HepG2 (cell line): ENCODE measurements around the gene NOC2L. TPM values are rescaled to one million over a fixed set of nuclear protein-coding genes. Genes with fewer than 3 reads are reported as not detected.

Source experiments
- CEBPB ChIP-seq: IDR thresholded peaks from 2 replicates; pipeline ENCODE4 v1.6.1; 2011; ENCODE audit warnings: low read depth, low read length, improper control_type of control experiment, borderline replicate concordance
- FOXK2 ChIP-seq: fragments of 450-650 bp; IDR thresholded peaks from 2 replicates; pipeline ENCODE4 v1.6.1; 2016
- HNRNPK ChIP-seq: fragments of 200-400 bp; formaldehyde crosslinking; IDR thresholded peaks from 2 replicates; pipeline ENCODE4 v1.6.1; 2018; ENCODE audit warnings: low read length, low read depth, moderate library complexity, mild to moderate bottlenecking; ENCODE audit not compliant: poor library complexity, severe bottlenecking
- KDM3A ChIP-seq: IDR thresholded peaks from 2 replicates; pipeline ENCODE4 v1.6.1; 2018; ENCODE audit warnings: low read depth, missing compliant biosample characterization
- LRRFIP1 ChIP-seq: sonication (generic); formaldehyde crosslinking; conservative IDR thresholded peaks from 2 replicates; pipeline ENCODE4 v1.4.0; 2020; ENCODE audit warnings: missing genetic modification reagents
- PATZ1 ChIP-seq: sonication (generic); formaldehyde crosslinking; IDR thresholded peaks from 2 replicates; pipeline ENCODE4 v1.4.0; 2020; ENCODE audit warnings: missing genetic modification reagents
- RCOR2 ChIP-seq: IDR thresholded peaks from 2 replicates; pipeline ENCODE4 v1.6.1; 2016; ENCODE audit warnings: missing biosample characterization, missing genetic modification reagents
- SP1 ChIP-seq, 2 experiments: fragments of 450-650 bp in 1 of 2; sonication (generic) in 1 of 2; formaldehyde crosslinking in 1 of 2; IDR thresholded peaks; 2 replicates each; pipeline versions ENCODE4 v1.4.0 to v1.6.1; 2016 to 2020; ENCODE audit warnings: missing genetic modification reagents in 1 of 2
- TEAD2 ChIP-seq: sonication (generic); formaldehyde crosslinking; IDR thresholded peaks from 2 replicates; pipeline ENCODE4 v1.9.0; 2021; ENCODE audit warnings: missing genetic modification reagents
- TRIM22 ChIP-seq: fragments of 450-650 bp; IDR thresholded peaks from 2 replicates; pipeline ENCODE4 v1.6.1; 2017
- ZBTB1 ChIP-seq: sonication (generic); formaldehyde crosslinking; IDR thresholded peaks from 2 replicates; pipeline ENCODE4 v1.4.0; 2020; ENCODE audit warnings: missing genetic modification reagents, borderline replicate concordance
- ZNF432 ChIP-seq: sonication (generic); formaldehyde crosslinking; IDR thresholded peaks from 2 replicates; pipeline ENCODE4 v1.5.0; 2020; ENCODE audit warnings: missing genetic modification reagents, mild to moderate bottlenecking, borderline replicate concordance
- ZNF496 ChIP-seq: sonication (generic); formaldehyde crosslinking; IDR thresholded peaks from 2 replicates; pipeline ENCODE4 v1.8.1; 2023; ENCODE audit warnings: mild to moderate bottlenecking, moderate library complexity, missing genetic modification reagents; ENCODE audit not compliant: insufficient replicate concordance
- ZNF761 ChIP-seq: sonication (generic); formaldehyde crosslinking; conservative IDR thresholded peaks from 2 replicates; pipeline ENCODE4 v1.4.0; 2020; ENCODE audit warnings: mild to moderate bottlenecking, missing genetic modification reagents
- polyA plus RNA-seq, 8 experiments: library from polyadenylated mRNA; depleted of rRNA in 3 of 8; stranded (reverse) in 7 of 8; unstranded in 1 of 8; fragments of >200 nt; fragmentation: Illumina TruSeq in 4 of 8; extraction: Trizol in 4 of 8; gene quantifications; 2 replicates each; pipeline versions ENCODE4 v1.2.1 to v1.2.3, GENCODE V29; 2011 to 2016; ENCODE audit warnings: low read depth in 4 of 8, missing spikeins in 1 of 8, mixed read lengths in 1 of 8; ENCODE audit not compliant: insufficient read depth in 1 of 8
- total RNA-seq, 5 experiments: library from RNA; depleted of rRNA; stranded (reverse); fragments of >200 nt; fragmentation: Illumina TruSeq; extraction: Trizol; gene quantifications; 2 replicates each; pipeline ENCODE4 v1.2.3, GENCODE V29; 2016; ENCODE audit warnings: low read depth in 1 of 5
- TF ChIP-seq, protein P1 (sequence below): sonication (generic); formaldehyde crosslinking; IDR thresholded peaks from 2 replicates; pipeline ENCODE4 v1.4.0; 2020; ENCODE audit warnings: missing genetic modification reagents, borderline replicate concordance
- TF ChIP-seq, protein P2 (sequence below): sonication (generic); formaldehyde crosslinking; IDR thresholded peaks from 2 replicates; pipeline ENCODE4 v1.5.0; 2020; ENCODE audit warnings: mild to moderate bottlenecking, missing genetic modification reagents
- TF ChIP-seq, protein P3 (sequence below): sonication (generic); formaldehyde crosslinking; IDR thresholded peaks from 2 replicates; pipeline ENCODE4 v1.4.0; 2020; ENCODE audit warnings: missing genetic modification reagents

Gene NOC2L
- total and polyA plus RNA-seq, 2 of the 13 experiments (the other 11 are each of a cell fraction or from before 2014, with no cell fraction given): 32.0 to 103 TPM

DNA sequence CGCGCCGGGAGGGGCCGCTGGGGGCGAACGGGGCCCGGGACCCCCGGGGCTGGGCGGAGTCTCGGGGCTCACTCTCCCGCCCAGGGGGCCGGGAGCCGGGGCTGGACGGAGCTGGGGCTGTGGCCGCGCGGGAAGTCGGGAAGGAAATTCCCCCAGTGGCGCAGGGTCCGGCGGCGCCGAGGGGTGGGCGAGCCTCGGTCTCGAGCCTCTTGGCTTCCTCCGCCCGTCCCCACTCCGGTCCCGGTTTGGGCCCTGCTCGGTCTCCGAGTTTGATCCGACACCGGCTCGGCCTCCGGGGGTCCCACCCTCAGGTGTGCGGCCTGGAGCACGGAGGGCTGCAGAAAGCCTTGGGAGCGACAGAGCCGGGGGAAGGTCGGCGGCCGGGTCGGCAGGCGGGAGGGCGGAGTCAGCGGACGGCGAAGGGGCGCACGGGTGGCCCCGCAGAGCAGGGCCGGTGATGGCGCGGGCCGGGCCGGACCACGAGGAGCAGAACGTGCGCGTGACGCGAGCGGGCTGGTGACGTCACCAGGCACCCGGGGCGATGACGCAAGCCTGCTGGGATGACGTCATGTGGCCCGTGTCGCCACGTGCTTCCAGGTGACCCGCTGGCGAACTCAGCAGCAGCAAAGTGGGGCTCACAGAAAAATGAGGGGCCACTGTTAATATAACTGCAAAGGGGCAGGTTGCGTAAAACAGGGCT is 41.5 kb upstream of the NOC2L start (continued):
- TF ChIP-seq TEAD2 (CRISPR knock-in tag) (no peak), HNRNPK (peak; percentile 59), ZBTB1 (0 out of 2 replicates have a peak, but pooled peaks have one; percentile 35), PATZ1 (CRISPR knock-in tag) (peak; percentile 16; the same call in 1 of the 2 replicates), FOXK2 (no peak), LRRFIP1 (no peak), ZNF761 (CRISPR knock-in tag) (peak; percentile 75; the same call in 1 of the 2 replicates), ZNF432 (CRISPR knock-in tag) (no peak), SP1 (IDR thresholded peaks at IDR 0.05) (no peak), SP1 (CRISPR knock-in tag; IDR thresholded peaks at IDR 0.05) (peak; percentile 70; the same call in 1 of the 2 replicates), CEBPB (peak; percentile 96), KDM3A (CRISPR knock-in tag) (no peak), TRIM22 (no peak), ZNF496 (CRISPR knock-in tag) (no peak), RCOR2 (CRISPR knock-in tag) (peak; percentile 65; the same call in 1 of the 2 replicates)
- TF ChIP-seq, protein P1, sequence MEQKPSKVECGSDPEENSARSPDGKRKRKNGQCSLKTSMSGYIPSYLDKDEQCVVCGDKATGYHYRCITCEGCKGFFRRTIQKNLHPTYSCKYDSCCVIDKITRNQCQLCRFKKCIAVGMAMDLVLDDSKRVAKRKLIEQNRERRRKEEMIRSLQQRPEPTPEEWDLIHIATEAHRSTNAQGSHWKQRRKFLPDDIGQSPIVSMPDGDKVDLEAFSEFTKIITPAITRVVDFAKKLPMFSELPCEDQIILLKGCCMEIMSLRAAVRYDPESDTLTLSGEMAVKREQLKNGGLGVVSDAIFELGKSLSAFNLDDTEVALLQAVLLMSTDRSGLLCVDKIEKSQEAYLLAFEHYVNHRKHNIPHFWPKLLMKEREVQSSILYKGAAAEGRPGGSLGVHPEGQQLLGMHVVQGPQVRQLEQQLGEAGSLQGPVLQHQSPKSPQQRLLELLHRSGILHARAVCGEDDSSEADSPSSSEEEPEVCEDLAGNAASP (CRISPR knock-in tag): 0 out of 2 replicates have a peak, but pooled peaks have one; percentile 40
- TF ChIP-seq, protein P2, sequence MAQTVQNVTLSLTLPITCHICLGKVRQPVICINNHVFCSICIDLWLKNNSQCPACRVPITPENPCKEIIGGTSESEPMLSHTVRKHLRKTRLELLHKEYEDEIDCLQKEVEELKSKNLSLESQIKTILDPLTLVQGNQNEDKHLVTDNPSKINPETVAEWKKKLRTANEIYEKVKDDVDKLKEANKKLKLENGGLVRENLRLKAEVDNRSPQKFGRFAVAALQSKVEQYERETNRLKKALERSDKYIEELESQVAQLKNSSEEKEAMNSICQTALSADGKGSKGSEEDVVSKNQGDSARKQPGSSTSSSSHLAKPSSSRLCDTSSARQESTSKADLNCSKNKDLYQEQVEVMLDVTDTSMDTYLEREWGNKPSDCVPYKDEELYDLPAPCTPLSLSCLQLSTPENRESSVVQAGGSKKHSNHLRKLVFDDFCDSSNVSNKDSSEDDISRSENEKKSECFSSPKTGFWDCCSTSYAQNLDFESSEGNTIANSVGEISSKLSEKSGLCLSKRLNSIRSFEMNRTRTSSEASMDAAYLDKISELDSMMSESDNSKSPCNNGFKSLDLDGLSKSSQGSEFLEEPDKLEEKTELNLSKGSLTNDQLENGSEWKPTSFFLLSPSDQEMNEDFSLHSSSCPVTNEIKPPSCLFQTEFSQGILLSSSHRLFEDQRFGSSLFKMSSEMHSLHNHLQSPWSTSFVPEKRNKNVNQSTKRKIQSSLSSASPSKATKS (CRISPR knock-in tag): no peak
- TF ChIP-seq, protein P3, sequence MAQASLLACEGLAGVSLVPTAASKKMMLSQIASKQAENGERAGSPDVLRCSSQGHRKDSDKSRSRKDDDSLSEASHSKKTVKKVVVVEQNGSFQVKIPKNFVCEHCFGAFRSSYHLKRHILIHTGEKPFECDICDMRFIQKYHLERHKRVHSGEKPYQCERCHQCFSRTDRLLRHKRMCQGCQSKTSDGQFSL (CRISPR knock-in tag): no peak
